Stimulated activated effector memory CD8-positive, alpha-beta T cell treated with anti-CD3 and anti-CD28 coated beads, Interleukin-12 subunit alpha, Interleukin-12 subunit beta, amount 100 ng/mL, for 72 hours (primary cell): ENCODE results near the gene CDH13.
A peak's percentile ranks its signal among the peaks of the same experiment; 100 is the strongest.

ENCODE experiments used
- ATAC-seq: fragments of 150-1000 bp; cut with Tn5 transposase; 2 replicates; pipeline ENCODE4 v1.10.0; 2021
- DNase-seq, 2 donors: peaks; one replicate each; pipeline ENCODE4 v3.0.0; 2021 to 2022; ENCODE audit warnings: low spot score in 2 of 2
- H3K27ac Mint-ChIP-seq: one replicate; pipeline ENCODE4 v1.8.0; 2022; ENCODE audit warnings: mild to moderate bottlenecking, mixed read lengths
- H3K36me3 Mint-ChIP-seq: one replicate; pipeline ENCODE4 v1.8.0; 2022; ENCODE audit warnings: mild to moderate bottlenecking, mixed read lengths
- H3K4me1 Mint-ChIP-seq: one replicate; pipeline ENCODE4 v1.8.0; 2022; ENCODE audit warnings: mixed read lengths
- H3K4me3 Mint-ChIP-seq: one replicate; pipeline ENCODE4 v1.8.0; 2022; ENCODE audit warnings: mild to moderate bottlenecking, mixed read lengths
- H3K9me3 Mint-ChIP-seq: one replicate; pipeline ENCODE4 v1.8.0; 2022; ENCODE audit warnings: mixed read lengths

Gene CDH13

GRCh38 chr16:82720414-82720813 lies 93.6 kb downstream of the CDH13 start:
- Mint-ChIP-seq H3K27ac (no peak overlapping the region), H3K36me3 (no peaks in the 10 kb centered on the region), H3K9me3 (no peaks in the 10 kb centered on the region), H3K4me3 (no peak overlapping the region), H3K4me1 (peaks cover 6% of the 10 kb centered on the region)
- no peak for ATAC-seq
- DNase-seq: no peak

- ATAC-seq (no peak), DNase-seq (no peak)
- Mint-ChIP-seq H3K9me3 (no peaks in the 10 kb centered on the region), H3K4me1 (peaks cover 7% of the 10 kb centered on the region), H3K36me3 (no peaks in the 10 kb centered on the region), H3K27ac (no peak overlapping the region), H3K4me3 (no peak overlapping the region)
Observed at GRCh38 chr16:82726306-82726705, 99.5 kb downstream of the CDH13 start.

GRCh38 chr16:82728901-82729300 lies 102.1 kb downstream of the CDH13 start:
- H3K4me3 Mint-ChIP-seq: no peak overlapping the region
- peak; percentile 87 for ATAC-seq
- no peak overlapping the region for H3K27ac Mint-ChIP-seq
- H3K36me3 Mint-ChIP-seq: no peaks in the 10 kb centered on the region
- no peaks in the 10 kb centered on the region for H3K9me3 Mint-ChIP-seq
- no peak for DNase-seq
- peaks cover 7% of the 10 kb centered on the region for H3K4me1 Mint-ChIP-seq

- Mint-ChIP-seq H3K4me3 (no peak overlapping the region), H3K4me1 (peaks cover 7% of the 10 kb centered on the region), H3K9me3 (no peaks in the 10 kb centered on the region), H3K36me3 (no peaks in the 10 kb centered on the region), H3K27ac (no peak overlapping the region)
- no peak for DNase-seq
- ATAC-seq: no peak
Observed at GRCh38 chr16:82730901-82731300, 104.1 kb downstream of the CDH13 start.

GRCh38 chr16:82732461-82732860 lies 105.7 kb downstream of the CDH13 start:
- no peaks in the 10 kb centered on the region for H3K9me3 Mint-ChIP-seq
- no peaks in the 10 kb centered on the region for H3K36me3 Mint-ChIP-seq
- H3K27ac Mint-ChIP-seq: no peak overlapping the region
- no peak overlapping the region for H3K4me3 Mint-ChIP-seq
- peaks cover 7% of the 10 kb centered on the region for H3K4me1 Mint-ChIP-seq
- DNase-seq (no peak), ATAC-seq (no peak)

GRCh38 chr16:82735186-82735585 lies 108.4 kb downstream of the CDH13 start:
- Mint-ChIP-seq H3K9me3 (no peaks in the 10 kb centered on the region), H3K4me1 (no peaks in the 10 kb centered on the region), H3K27ac (no peak overlapping the region), H3K36me3 (no peaks in the 10 kb centered on the region), H3K4me3 (no peak overlapping the region)
- peak; percentile 86 for ATAC-seq
- no peak for DNase-seq

- no peaks in the 10 kb centered on the region for H3K4me1 Mint-ChIP-seq
- no peak overlapping the region for H3K27ac Mint-ChIP-seq
- ATAC-seq (peak; percentile 42), DNase-seq (no peak)
- no peak overlapping the region for H3K4me3 Mint-ChIP-seq
- H3K9me3 Mint-ChIP-seq: no peaks in the 10 kb centered on the region
- no peaks in the 10 kb centered on the region for H3K36me3 Mint-ChIP-seq
Observed at GRCh38 chr16:82735673-82736091, 108.9 kb downstream of the CDH13 start.

GRCh38 chr16:82736224-82736623 lies 109.5 kb downstream of the CDH13 start:
- ATAC-seq (no peak), DNase-seq (no peak)
- H3K9me3 Mint-ChIP-seq: no peaks in the 10 kb centered on the region
- H3K4me3 Mint-ChIP-seq: no peak overlapping the region
- no peak overlapping the region for H3K27ac Mint-ChIP-seq
- H3K4me1 Mint-ChIP-seq: no peaks in the 10 kb centered on the region
- no peaks in the 10 kb centered on the region for H3K36me3 Mint-ChIP-seq

- ATAC-seq (no peak), DNase-seq (no peak)
- no peak overlapping the region for H3K27ac Mint-ChIP-seq
- no peaks in the 10 kb centered on the region for H3K4me1 Mint-ChIP-seq
- H3K9me3 Mint-ChIP-seq: no peaks in the 10 kb centered on the region
- H3K4me3 Mint-ChIP-seq: no peak overlapping the region
- no peaks in the 10 kb centered on the region for H3K36me3 Mint-ChIP-seq
Observed at GRCh38 chr16:82738699-82739098, 111.9 kb downstream of the CDH13 start.

- no peak overlapping the region for H3K27ac Mint-ChIP-seq
Observed at GRCh38 chr16:82741073-82741615, 114.4 kb downstream of the CDH13 start.

GRCh38 chr16:82744958-82745357 lies 118.2 kb downstream of the CDH13 start:
- H3K27ac Mint-ChIP-seq: no peak overlapping the region
- H3K36me3 Mint-ChIP-seq: no peaks in the 10 kb centered on the region
- no peaks in the 10 kb centered on the region for H3K4me1 Mint-ChIP-seq
- DNase-seq: no peak
- H3K4me3 Mint-ChIP-seq: no peak overlapping the region
- no peaks in the 10 kb centered on the region for H3K9me3 Mint-ChIP-seq
- no peak for ATAC-seq

More at GRCh38 chr16:82741073-82741615, 114.4 kb downstream of the CDH13 start:
- ATAC-seq: no peak
- no peak for DNase-seq
- H3K9me3 Mint-ChIP-seq: no peaks in the 10 kb centered on the region
- H3K4me1 Mint-ChIP-seq: no peaks in the 10 kb centered on the region
- H3K36me3 Mint-ChIP-seq: no peaks in the 10 kb centered on the region
- no peak overlapping the region for H3K4me3 Mint-ChIP-seq

- Mint-ChIP-seq H3K36me3 (no peaks in the 10 kb centered on the region), H3K27ac (no peak overlapping the region)
Observed at GRCh38 chr16:82748026-82748425, 121.3 kb downstream of the CDH13 start.

GRCh38 chr16:82750068-82750467 lies 123.3 kb downstream of the CDH13 start:
- Mint-ChIP-seq H3K27ac (no peak overlapping the region), H3K36me3 (no peaks in the 10 kb centered on the region), H3K4me1 (no peaks in the 10 kb centered on the region), H3K9me3 (no peaks in the 10 kb centered on the region), H3K4me3 (no peak overlapping the region)
- no peak for ATAC-seq
- no peak for DNase-seq

More at GRCh38 chr16:82748026-82748425, 121.3 kb downstream of the CDH13 start:
- ATAC-seq (no peak), DNase-seq (no peak)
- H3K4me1 Mint-ChIP-seq: no peaks in the 10 kb centered on the region
- H3K4me3 Mint-ChIP-seq: no peak overlapping the region
- no peaks in the 10 kb centered on the region for H3K9me3 Mint-ChIP-seq

GRCh38 chr16:82751020-82751419 lies 124.3 kb downstream of the CDH13 start:
- Mint-ChIP-seq H3K9me3 (no peaks in the 10 kb centered on the region), H3K36me3 (no peaks in the 10 kb centered on the region), H3K27ac (no peak overlapping the region), H3K4me1 (no peaks in the 10 kb centered on the region), H3K4me3 (no peak overlapping the region)
- ATAC-seq: no peak
- DNase-seq: no peak

GRCh38 chr16:82752172-82752571 lies 125.4 kb downstream of the CDH13 start:
- Mint-ChIP-seq H3K36me3 (no peaks in the 10 kb centered on the region), H3K27ac (no peak overlapping the region), H3K4me1 (no peaks in the 10 kb centered on the region), H3K4me3 (no peak overlapping the region), H3K9me3 (no peaks in the 10 kb centered on the region)
- no peak for ATAC-seq
- DNase-seq: no peak

GRCh38 chr16:82753821-82754220 lies 127.1 kb downstream of the CDH13 start:
- Mint-ChIP-seq H3K9me3 (no peaks in the 10 kb centered on the region), H3K4me1 (no peaks in the 10 kb centered on the region), H3K36me3 (no peaks in the 10 kb centered on the region), H3K4me3 (no peak overlapping the region), H3K27ac (no peak overlapping the region)
- ATAC-seq: no peak
- no peak for DNase-seq
